K562 (cell line): ENCODE results near the gene TGFB1I1. TPM values are rescaled to one million over a fixed set of nuclear protein-coding genes. Genes with fewer than 3 reads are reported as not detected.
A peak's percentile ranks its signal among the peaks of the same experiment; 100 is the strongest.

ENCODE experiments used
- CTCF ChIP-seq, 3 experiments: IDR thresholded peaks in 2 of 3; conservative IDR thresholded peaks in 1 of 3; 2 replicates each; pipeline ENCODE4 v1.5.1; 2011 to 2012; ENCODE audit warnings: low read length in 3 of 3, mild to moderate bottlenecking in 3 of 3, control low read depth in 2 of 3, improper control_type of control experiment in 1 of 3, inconsistent platforms in 1 of 3, low read depth in 1 of 3, mixed read lengths in 1 of 3, moderate library complexity in 1 of 3; ENCODE audit not compliant: insufficient read depth in 2 of 3
- DDX20 ChIP-seq: fragments of 450-650 bp; IDR thresholded peaks from 2 replicates; pipeline ENCODE4 v1.6.1; 2016; ENCODE audit warnings: missing genetic modification characterization, low read depth, mild to moderate bottlenecking, missing compliant biosample characterization, moderate library complexity
- EHMT2 ChIP-seq: fragments of 450-650 bp; IDR thresholded peaks from 2 replicates; pipeline ENCODE4 v1.6.1; 2018; ENCODE audit warnings: antibody characterized with exemption
- FOS ChIP-seq: IDR thresholded peaks from 3 replicates; pipeline ENCODE4 v1.6.1; 2011; ENCODE audit not compliant: insufficient read length; ENCODE audit errors: extremely low read depth
- GABPB1 ChIP-seq: sonication (generic); formaldehyde crosslinking; IDR thresholded peaks from 2 replicates; pipeline ENCODE4 v1.8.0; 2022; ENCODE audit warnings: mild to moderate bottlenecking, missing genetic modification reagents
- NFIC ChIP-seq: fragments of 450-650 bp; IDR thresholded peaks from 2 replicates; pipeline ENCODE4 v1.6.1; 2017; ENCODE audit warnings: mild to moderate bottlenecking, inconsistent platforms
- NR0B1 ChIP-seq: fragments of 450-650 bp; IDR thresholded peaks from one replicate; pipeline ENCODE4 v1.6.1; 2018; ENCODE audit warnings: mild to moderate bottlenecking, moderate library complexity; ENCODE audit not compliant: partially characterized antibody
- SREBF1 ChIP-seq: fragments of 150-350 bp; IDR thresholded peaks from 2 replicates; pipeline ENCODE4 v1.6.1; 2014; ENCODE audit warnings: antibody characterized with exemption, low read depth, low read length, borderline replicate concordance
- polyA plus RNA-seq, 8 experiments: library from polyadenylated mRNA; depleted of rRNA in 4 of 8; stranded (reverse) in 5 of 8; unstranded in 3 of 8; fragments of >200 nt; fragmentation: Nextera tagmentation in 2 of 8; fragmentation: Illumina TruSeq in 1 of 8; extraction: Ambion mirVana in 2 of 8; extraction: Trizol in 1 of 8; gene quantifications; 2 replicates each; pipeline versions ENCODE4 v1.2.1 to v1.2.3, GENCODE V29; 2011 to 2014; ENCODE audit warnings: inconsistent platforms in 1 of 8, missing spikeins in 1 of 8
- total RNA-seq, 7 experiments: library from RNA; depleted of rRNA in 6 of 7; stranded (reverse); fragments of >200 nt in 6 of 7; fragmentation: Illumina TruSeq in 2 of 7; extraction: Trizol in 2 of 7; gene quantifications; 2 replicates each; pipeline versions ENCODE4 v1.2.1 to v1.2.3, GENCODE V29; 2011 to 2021; ENCODE audit warnings: low replicate concordance in 1 of 7
- TF ChIP-seq, protein P1 (sequence below), 2 experiments: fragments of 450-650 bp; IDR thresholded peaks; 2 replicates each; pipeline ENCODE4 v1.6.1; 2016; ENCODE audit warnings: mild to moderate bottlenecking in 2 of 2, borderline replicate concordance in 1 of 2, low read depth in 1 of 2, moderate library complexity in 1 of 2
- TF ChIP-seq, protein P2 (sequence below): fragments of 200-800 bp; sonication (Bioruptor generic); IDR thresholded peaks from 2 replicates; pipeline ENCODE4 v1.6.1; 2017; ENCODE audit warnings: missing genetic modification characterization, missing compliant biosample characterization

TGFB1I1 gene
- total and polyA plus RNA-seq, 9 of the 15 experiments (the other 6 are each of a cell fraction or from before 2014, with no cell fraction given), result 0.04 to 0.91 (median 0.19) TPM

DNA sequence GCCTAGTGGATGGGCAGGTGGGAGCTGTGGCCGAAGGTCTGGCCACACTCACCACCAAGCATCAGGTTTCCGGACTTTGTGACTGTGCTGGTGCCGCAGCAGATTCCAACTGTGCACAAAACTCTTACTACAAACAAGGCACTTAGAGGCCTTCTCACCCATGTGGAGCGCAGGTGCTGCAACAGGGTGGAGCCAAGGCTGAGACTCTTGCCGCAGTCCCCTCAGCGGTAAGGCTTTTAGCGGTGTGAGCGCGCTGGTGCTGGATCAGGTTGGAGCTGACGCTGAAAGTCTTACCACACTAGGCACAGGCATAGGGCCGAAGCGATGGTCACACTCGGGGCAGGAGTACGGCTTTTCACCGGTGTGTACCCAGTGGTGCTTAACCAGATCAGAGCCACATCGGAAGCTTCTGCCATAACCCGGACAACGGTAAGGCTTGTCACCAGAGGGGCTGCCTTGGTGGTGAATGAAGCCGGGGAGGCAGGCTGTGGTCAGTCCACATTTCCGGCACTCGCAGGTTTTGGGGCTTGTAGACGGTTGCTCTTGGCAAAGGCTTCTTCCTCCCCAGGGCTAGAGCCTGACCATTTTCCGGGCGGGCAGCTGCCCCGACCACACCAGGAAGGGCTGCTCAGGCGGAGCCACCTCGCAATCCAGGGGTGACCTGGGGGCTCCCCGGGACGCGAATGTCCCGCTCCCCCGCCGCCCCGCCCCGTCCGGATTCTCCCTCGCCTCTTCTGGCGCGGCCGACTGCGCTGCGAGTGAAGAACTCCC lies 13.7 kb upstream of the TGFB1I1 start (continued):
- TF ChIP-seq, protein P1, sequence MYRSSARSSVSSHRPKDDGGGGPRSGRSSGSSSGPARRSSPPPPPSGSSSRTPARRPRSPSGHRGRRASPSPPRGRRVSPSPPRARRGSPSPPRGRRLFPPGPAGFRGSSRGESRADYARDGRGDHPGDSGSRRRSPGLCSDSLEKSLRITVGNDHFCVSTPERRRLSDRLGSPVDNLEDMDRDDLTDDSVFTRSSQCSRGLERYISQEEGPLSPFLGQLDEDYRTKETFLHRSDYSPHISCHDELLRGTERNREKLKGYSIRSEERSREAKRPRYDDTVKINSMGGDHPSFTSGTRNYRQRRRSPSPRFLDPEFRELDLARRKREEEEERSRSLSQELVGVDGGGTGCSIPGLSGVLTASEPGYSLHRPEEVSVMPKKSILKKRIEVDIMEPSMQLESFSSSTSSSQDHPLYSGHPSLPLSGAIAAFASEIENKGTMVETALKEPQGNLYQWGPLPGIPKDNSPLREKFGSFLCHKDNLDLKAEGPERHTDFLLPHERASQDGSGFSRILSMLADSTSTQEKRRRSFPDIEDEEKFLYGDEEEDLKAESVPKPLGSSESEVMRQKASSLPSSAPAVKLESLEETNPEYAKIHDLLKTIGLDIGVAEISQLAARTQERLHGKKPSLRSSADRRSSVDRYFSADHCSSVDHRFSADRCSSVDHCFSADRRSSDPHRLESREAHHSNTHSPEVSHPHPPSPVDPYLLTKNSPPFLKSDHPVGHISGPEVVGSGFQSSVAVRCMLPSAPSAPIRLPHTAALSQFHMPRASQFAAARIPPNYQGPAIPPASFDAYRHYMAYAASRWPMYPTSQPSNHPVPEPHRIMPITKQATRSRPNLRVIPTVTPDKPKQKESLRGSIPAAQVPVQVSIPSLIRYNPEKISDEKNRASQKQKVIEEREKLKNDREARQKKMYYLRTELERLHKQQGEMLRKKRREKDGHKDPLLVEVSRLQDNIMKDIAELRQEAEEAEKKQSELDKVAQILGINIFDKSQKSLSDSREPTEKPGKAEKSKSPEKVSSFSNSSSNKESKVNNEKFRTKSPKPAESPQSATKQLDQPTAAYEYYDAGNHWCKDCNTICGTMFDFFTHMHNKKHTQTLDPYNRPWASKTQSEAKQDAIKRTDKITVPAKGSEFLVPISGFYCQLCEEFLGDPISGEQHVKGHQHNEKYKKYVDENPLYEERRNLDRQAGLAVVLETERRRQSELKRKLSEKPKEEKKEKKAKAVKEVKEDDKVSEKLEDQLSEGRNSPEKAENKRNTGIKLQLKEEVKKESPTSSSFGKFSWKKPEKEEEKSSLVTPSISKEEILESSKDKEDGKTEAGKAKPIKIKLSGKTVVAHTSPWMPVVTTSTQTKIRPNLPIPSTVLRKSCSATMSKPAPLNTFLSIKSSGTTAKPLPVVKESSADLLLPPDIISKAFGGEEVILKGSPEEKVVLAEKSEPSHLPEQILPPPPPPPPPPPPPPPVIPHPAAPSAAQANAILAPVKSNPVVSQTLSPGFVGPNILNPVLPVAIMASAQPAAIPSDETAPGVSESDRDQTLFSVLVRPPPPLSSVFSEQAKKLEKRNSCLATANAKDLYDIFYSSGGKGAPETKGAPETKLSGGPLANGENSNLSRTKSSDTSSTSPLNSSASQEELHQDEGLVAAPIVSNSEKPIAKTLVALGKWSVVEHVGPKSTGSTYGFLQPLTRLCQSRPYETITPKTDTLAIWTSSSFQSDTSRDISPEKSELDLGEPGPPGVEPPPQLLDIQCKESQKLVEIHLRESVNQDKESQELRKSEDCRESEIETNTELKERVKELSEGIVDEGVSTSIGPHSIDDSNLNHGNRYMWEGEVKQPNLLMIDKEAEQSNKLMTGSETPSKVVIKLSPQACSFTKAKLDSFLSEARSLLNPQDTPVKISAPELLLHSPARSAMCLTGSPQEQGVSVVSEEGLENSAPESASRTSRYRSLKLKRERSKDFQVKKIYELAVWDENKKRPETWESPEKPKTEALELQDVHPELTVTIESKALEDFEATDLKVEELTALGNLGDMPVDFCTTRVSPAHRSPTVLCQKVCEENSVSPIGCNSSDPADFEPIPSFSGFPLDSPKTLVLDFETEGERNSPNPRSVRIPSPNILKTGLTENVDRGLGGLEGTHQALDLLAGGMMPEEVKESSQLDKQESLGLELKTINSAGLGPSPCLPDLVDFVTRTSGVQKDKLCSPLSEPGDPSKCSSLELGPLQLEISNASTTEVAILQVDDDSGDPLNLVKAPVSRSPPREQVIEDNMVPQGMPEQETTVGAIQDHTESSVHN (IDR thresholded peaks at IDR 0.05; ENCODE audit: borderline replicate concordance in 1 of 2, low read depth in 1 of 2), result no peak
- no peak for TF ChIP-seq DDX20 (tag)
- TF ChIP-seq, protein P2, sequence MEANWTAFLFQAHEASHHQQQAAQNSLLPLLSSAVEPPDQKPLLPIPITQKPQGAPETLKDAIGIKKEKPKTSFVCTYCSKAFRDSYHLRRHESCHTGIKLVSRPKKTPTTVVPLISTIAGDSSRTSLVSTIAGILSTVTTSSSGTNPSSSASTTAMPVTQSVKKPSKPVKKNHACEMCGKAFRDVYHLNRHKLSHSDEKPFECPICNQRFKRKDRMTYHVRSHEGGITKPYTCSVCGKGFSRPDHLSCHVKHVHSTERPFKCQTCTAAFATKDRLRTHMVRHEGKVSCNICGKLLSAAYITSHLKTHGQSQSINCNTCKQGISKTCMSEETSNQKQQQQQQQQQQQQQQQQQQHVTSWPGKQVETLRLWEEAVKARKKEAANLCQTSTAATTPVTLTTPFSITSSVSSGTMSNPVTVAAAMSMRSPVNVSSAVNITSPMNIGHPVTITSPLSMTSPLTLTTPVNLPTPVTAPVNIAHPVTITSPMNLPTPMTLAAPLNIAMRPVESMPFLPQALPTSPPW (CRISPR knock-in tag), result 0 out of 2 replicates have a peak, but pooled peaks have one; percentile 9
- TF ChIP-seq GABPB1 (CRISPR knock-in tag), result peak; percentile 28; the same call in 1 of the 2 replicates
- no peak for TF ChIP-seq NR0B1
- TF ChIP-seq NFIC, result no peak
- no peak for TF ChIP-seq FOS
- no peak for TF ChIP-seq EHMT2
- no peak for TF ChIP-seq SREBF1
- TF ChIP-seq CTCF (IDR thresholded peaks at IDR 0.05 in 2 of 3, conservative IDR thresholded peaks at IDR 0.05 in 1 of 3; ENCODE audit: insufficient read depth in 2 of 3, low read depth in 1 of 3, low read length in 3 of 3), result peak in 2 of 3 experiments; percentile 36 to 61; a peak in 2 of 6 replicates
